ENCODE measurements around the gene THAP4. TPM values are rescaled to one million over a fixed set of nuclear protein-coding genes. Genes with fewer than 3 reads are reported as not detected.
"Not testable (repeated sequence)": the region's sequence is repeated elsewhere in the genome, so short reads cannot be mapped to it uniquely, and the experiment has no call there.

Gene THAP4
- polyA plus RNA-seq, 1 of the 3 experiments (the other 2 are of a cell fraction): 64.7 TPM

- H3F3A ChIP-seq (replicated peaks; ENCODE audit: insufficient read depth): no peaks in the 10 kb centered on the region
- CTCF ChIA-PET: no interaction called here
- WGBS (ENCODE audit: low lambda C conversion rate): 94% methylated on average over 11 of the region's 18 CpGs
- H3K9ac ChIP-seq: no peak overlapping the region
- no peaks in the 10 kb centered on the region for H4K20me1 ChIP-seq (ENCODE audit: insufficient read depth)
- H3K79me2 ChIP-seq (ENCODE audit: insufficient read depth): no peaks in the 10 kb centered on the region; the same call in 1 of the 2 replicates
- no peak for TF ChIP-seq GABPA (IDR thresholded peaks at IDR 0.05; ENCODE audit: low read depth)
- TF ChIP-seq EZH2phosphoT487 (IDR thresholded peaks at IDR 0.05; ENCODE audit: borderline replicate concordance, low read depth): no peak
- TF ChIP-seq REST (IDR thresholded peaks at IDR 0.05; ENCODE audit: low read depth, low read length): no peak
- TF ChIP-seq ELF1 (IDR thresholded peaks at IDR 0.05): no peak
- no peak for TF ChIP-seq TEAD4 (IDR thresholded peaks at IDR 0.05; ENCODE audit: borderline replicate concordance, insufficient read depth)
- no peak for TF ChIP-seq PBX3 (IDR thresholded peaks at IDR 0.05)
- no peak for TF ChIP-seq MAX (IDR thresholded peaks at IDR 0.05; ENCODE audit: low read depth)
- no peak for TF ChIP-seq EP300 (IDR thresholded peaks at IDR 0.05; ENCODE audit: borderline replicate concordance in 1 of 2, low read depth in 1 of 2, low read length in 1 of 2)
- TF ChIP-seq CHD2 (IDR thresholded peaks at IDR 0.05; ENCODE audit: low read length, partially characterized antibody): no peak
- no peak for TF ChIP-seq GATA2 (CRISPR knock-in tag; IDR thresholded peaks at IDR 0.05)
- H3K9me2 ChIP-seq: no peaks in the 10 kb centered on the region
- POLR2A ChIA-PET: no interaction called here
- no peak overlapping the region for H3K27ac ChIP-seq (ENCODE audit: low read depth in 2 of 2, low read length in 1 of 2)
- no peaks in the 10 kb centered on the region for H3K4me1 ChIP-seq (ENCODE audit: control insufficient read depth in 1 of 2, insufficient read depth in 2 of 2, low read depth in 1 of 2, low read length in 1 of 2)
- no peak for DNase-seq
- H3K9me3 ChIP-seq: peaks cover 15% of the 10 kb centered on the region
- no peaks in the 10 kb centered on the region for H3K27me3 ChIP-seq (ENCODE audit: insufficient read depth)
- peaks cover 4 to 36% of the 10 kb centered on the region in 2 experiments for H3K36me3 ChIP-seq (replicated peaks in 1 of 2; ENCODE audit: control insufficient read depth in 1 of 2, insufficient read depth in 2 of 2, low read length in 1 of 2)
- H3K4me3 ChIP-seq (ENCODE audit: low read depth in 2 of 2, low read length in 1 of 2): no peak overlapping the region
- no peak overlapping the region for H2AFZ ChIP-seq (ENCODE audit: low read depth)
- no peak overlapping the region for H3K4me2 ChIP-seq
Measured at GRCh38 chr2:241592126-241592845, 44.7 kb downstream of the THAP4 start.

GRCh38 chr2:241590496-241591455 lies 46.2 kb downstream of the THAP4 start:
- H3K9ac ChIP-seq; H3K79me2 ChIP-seq (ENCODE audit: insufficient read depth); DNase-seq; H3K4me3 ChIP-seq (ENCODE audit: low read depth in 2 of 2, low read length in 1 of 2); H4K20me1 ChIP-seq (ENCODE audit: insufficient read depth); H3K27ac ChIP-seq (ENCODE audit: low read depth in 2 of 2, low read length in 1 of 2); H3F3A ChIP-seq (replicated peaks; ENCODE audit: insufficient read depth); H2AFZ ChIP-seq (ENCODE audit: low read depth); CTCF ChIA-PET; H3K4me2 ChIP-seq; H3K4me1 ChIP-seq (ENCODE audit: control insufficient read depth in 1 of 2, insufficient read depth in 2 of 2, low read depth in 1 of 2, low read length in 1 of 2); H3K9me2 ChIP-seq; H3K27me3 ChIP-seq (ENCODE audit: insufficient read depth): not testable (repeated sequence)
- Histone ChIP-seq H3K9me3 (peaks cover 23% of the 10 kb centered on the region), H3K36me3 (replicated peaks in 1 of 2; ENCODE audit: control insufficient read depth in 1 of 2, insufficient read depth in 2 of 2, low read length in 1 of 2) (peaks cover 6 to 46% of the 10 kb centered on the region in 2 experiments)
- POLR2A ChIA-PET: interaction anchor here (1.1 kb wide), 1 partner anchor 83 kb away, joined by 4 read pairs; no protein-coding TSS in a partner anchor
- WGBS (ENCODE audit: low lambda C conversion rate): 89% methylated on average over 28 of the region's 33 CpGs

- H4K20me1 ChIP-seq (ENCODE audit: insufficient read depth); DNase-seq; H3K27ac ChIP-seq (ENCODE audit: low read depth in 2 of 2, low read length in 1 of 2); H3K4me1 ChIP-seq (ENCODE audit: control insufficient read depth in 1 of 2, insufficient read depth in 2 of 2, low read depth in 1 of 2, low read length in 1 of 2); H3K9me2 ChIP-seq; H2AFZ ChIP-seq (ENCODE audit: low read depth); H3F3A ChIP-seq (replicated peaks; ENCODE audit: insufficient read depth); H3K79me2 ChIP-seq (ENCODE audit: insufficient read depth); H3K9ac ChIP-seq; CTCF ChIA-PET; H3K4me3 ChIP-seq (ENCODE audit: low read depth in 2 of 2, low read length in 1 of 2); H3K4me2 ChIP-seq; H3K27me3 ChIP-seq (ENCODE audit: insufficient read depth): not testable (repeated sequence)
- POLR2A ChIA-PET: interaction anchor here (1.1 kb wide), 1 partner anchor 82 kb away, joined by 4 read pairs; no protein-coding TSS in a partner anchor
- WGBS (ENCODE audit: low lambda C conversion rate): 81% methylated on average over 16 of the region's 17 CpGs
- Histone ChIP-seq H3K36me3 (replicated peaks in 1 of 2; ENCODE audit: control insufficient read depth in 1 of 2, insufficient read depth in 2 of 2, low read length in 1 of 2) (peaks cover 6 to 51% of the 10 kb centered on the region in 2 experiments), H3K9me3 (peaks cover 23% of the 10 kb centered on the region)
Measured at GRCh38 chr2:241589863-241590262, 47.1 kb downstream of the THAP4 start.
